BJ (cell line): ENCODE measurements around the gene SRGAP3. TPM values are rescaled to one million over a fixed set of nuclear protein-coding genes. Genes with fewer than 3 reads are reported as not detected.
A peak's percentile ranks its signal among the peaks of the same experiment; 100 is the strongest.

Experiments
- CTCF ChIA-PET: fragments of 350-600 bp; formaldehyde crosslinking; extraction: SDS; loops from one replicate; lab custom pipeline; 2021; ENCODE audit warnings: antibody characterized with exemption, inconsistent platforms; lab: Yijun Ruan, JAX
- POLR2A ChIA-PET: fragments of 300-600 bp; sonication (Branson Sonifier 250); formaldehyde crosslinking; extraction: SDS; loops from one replicate; lab custom pipeline; 2021; ENCODE audit warnings: antibody characterized with exemption; lab: Charles Lee
- DNase-seq: peaks from one replicate; pipeline ENCODE4 v3.0.0-alpha.2; 2011; ENCODE audit warnings: low read depth
- H3K27me3 ChIP-seq: 2 replicates; pipeline ENCODE4 v1.6.0; 2011; ENCODE audit warnings: low read length; ENCODE audit not compliant: control insufficient read depth, insufficient read depth
- H3K36me3 ChIP-seq: 2 replicates; pipeline ENCODE4 v1.5.1; 2011; ENCODE audit warnings: low read length; ENCODE audit not compliant: control insufficient read depth, insufficient read depth
- H3K4me3 ChIP-seq: 2 replicates; pipeline ENCODE4 v1.5.1; 2011; ENCODE audit warnings: low read depth, mild to moderate bottlenecking, control low read depth, low read length
- polyA plus RNA-seq: library from polyadenylated mRNA; depleted of rRNA; stranded (reverse); fragments of >200 nt; gene quantifications from 2 replicates; pipeline ENCODE4 v1.2.3, GENCODE V29; 2011
- TF ChIP-seq, protein P1 (sequence below): IDR thresholded peaks from 2 replicates; pipeline ENCODE4 v1.5.1; 2011; ENCODE audit warnings: low read depth, mild to moderate bottlenecking, control low read depth, inconsistent platforms, low read length, moderate library complexity; ENCODE audit not compliant: insufficient read depth

SRGAP3 gene
- polyA plus RNA-seq, 1 experiment, result 0.75 TPM

DNA sequence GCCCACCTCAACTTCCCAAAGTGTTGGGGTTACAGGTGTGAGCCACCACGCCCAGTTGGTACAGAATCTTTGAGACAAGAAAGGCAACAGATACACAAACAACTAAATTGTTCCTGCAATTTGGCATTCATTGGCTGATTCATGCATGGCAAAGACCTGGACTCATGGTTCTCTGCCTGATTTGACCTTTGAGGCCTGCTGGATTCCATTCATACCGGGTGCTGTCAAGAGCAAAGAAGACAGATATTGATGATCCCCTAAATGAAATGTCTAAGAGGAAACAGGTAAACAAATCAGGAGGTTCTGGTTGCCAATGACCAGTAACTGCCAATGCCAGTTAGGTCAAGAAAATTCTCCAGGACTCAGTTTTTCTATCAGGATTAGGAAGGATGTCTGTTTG, 242.2 kb downstream of the SRGAP3 start:
- no peak for DNase-seq
- H3K36me3 ChIP-seq, result no peaks in the 10 kb centered on the region
- no peak overlapping the region for H3K4me3 ChIP-seq
- ChIA-PET POLR2A (no interaction called here), CTCF (interaction anchor here (0.6 kb wide), 1 partner anchor 38 kb away, joined by 3 read pairs; no protein-coding TSS in a partner anchor)
- H3K27me3 ChIP-seq, result no peaks in the 10 kb centered on the region
- TF ChIP-seq, protein P1, sequence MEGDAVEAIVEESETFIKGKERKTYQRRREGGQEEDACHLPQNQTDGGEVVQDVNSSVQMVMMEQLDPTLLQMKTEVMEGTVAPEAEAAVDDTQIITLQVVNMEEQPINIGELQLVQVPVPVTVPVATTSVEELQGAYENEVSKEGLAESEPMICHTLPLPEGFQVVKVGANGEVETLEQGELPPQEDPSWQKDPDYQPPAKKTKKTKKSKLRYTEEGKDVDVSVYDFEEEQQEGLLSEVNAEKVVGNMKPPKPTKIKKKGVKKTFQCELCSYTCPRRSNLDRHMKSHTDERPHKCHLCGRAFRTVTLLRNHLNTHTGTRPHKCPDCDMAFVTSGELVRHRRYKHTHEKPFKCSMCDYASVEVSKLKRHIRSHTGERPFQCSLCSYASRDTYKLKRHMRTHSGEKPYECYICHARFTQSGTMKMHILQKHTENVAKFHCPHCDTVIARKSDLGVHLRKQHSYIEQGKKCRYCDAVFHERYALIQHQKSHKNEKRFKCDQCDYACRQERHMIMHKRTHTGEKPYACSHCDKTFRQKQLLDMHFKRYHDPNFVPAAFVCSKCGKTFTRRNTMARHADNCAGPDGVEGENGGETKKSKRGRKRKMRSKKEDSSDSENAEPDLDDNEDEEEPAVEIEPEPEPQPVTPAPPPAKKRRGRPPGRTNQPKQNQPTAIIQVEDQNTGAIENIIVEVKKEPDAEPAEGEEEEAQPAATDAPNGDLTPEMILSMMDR, result no peak

DNA sequence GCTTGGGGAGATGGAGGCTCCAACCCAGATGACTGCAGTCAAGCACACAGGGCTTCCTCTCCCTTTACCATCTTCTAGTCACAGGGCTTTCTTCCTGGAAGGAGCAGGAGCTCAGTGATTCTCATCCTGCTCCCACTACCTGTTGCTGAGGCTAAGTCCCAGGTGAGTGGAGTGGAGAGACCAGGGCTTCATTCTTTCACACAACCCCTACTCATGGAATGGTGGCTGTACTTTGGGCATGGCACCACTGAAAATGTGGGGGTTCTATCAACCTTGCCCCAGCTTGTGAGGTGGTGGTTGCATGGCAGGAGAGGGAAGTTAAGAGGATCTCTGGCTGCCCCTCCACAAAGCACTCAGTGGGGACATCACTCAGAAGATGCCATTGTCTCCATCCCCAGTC, 249.4 kb downstream of the SRGAP3 start:
- H3K36me3 ChIP-seq, result no peaks in the 10 kb centered on the region
- ChIA-PET CTCF (interaction anchor here (0.7 to 5.8 kb wide), 5 partner anchors 12 to 247 kb away, joined by 3 to 39 read pairs (median 4); no protein-coding TSS in a partner anchor), POLR2A (no interaction called here)
- no peak overlapping the region for H3K4me3 ChIP-seq
- DNase-seq, result no peak
- TF ChIP-seq, protein P1, result no peak
- H3K27me3 ChIP-seq, result peaks cover 8% of the 10 kb centered on the region

GRCh38 chr3:8997151-8997550, 252.3 kb downstream of the SRGAP3 start:
- Histone ChIP-seq H3K36me3 (no peaks in the 10 kb centered on the region), H3K27me3 (peaks cover 8% of the 10 kb centered on the region), H3K4me3 (no peak overlapping the region)
- ChIA-PET CTCF (interaction anchor here (0.8 to 5.8 kb wide), 7 partner anchors 9 to 305 kb away, joined by 3 to 39 read pairs (median 6); no protein-coding TSS in a partner anchor), POLR2A (no interaction called here)
- TF ChIP-seq, protein P1, result no peak
- no peak for DNase-seq

DNA sequence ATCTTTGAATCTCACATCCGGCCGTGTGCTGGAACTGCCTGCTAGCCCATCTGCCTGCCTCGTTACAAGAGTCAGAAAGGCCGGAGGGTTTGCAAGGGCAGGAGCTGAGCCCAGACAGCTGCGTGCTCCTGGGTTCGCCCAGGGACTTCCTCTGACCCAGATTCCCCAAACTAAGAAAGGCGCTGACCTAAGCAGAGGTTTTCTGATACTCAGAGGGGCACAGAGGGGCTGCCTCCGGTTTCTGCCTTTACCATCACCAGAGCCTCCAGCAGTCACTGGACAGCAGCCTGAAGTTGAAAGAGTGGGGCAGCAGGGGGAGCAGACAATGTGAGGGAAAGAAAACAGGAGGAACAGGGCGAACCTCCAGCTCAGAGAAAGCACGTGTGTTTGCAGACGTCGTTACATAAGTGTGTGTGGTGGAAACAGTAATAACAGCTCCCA, 252.7 kb downstream of the SRGAP3 start:
- ChIA-PET CTCF (interaction anchor here (0.8 to 5.8 kb wide), 8 partner anchors 9 to 306 kb away, joined by 3 to 39 read pairs (median 5); no protein-coding TSS in a partner anchor), POLR2A (no interaction called here)
- Histone ChIP-seq H3K36me3 (no peaks in the 10 kb centered on the region), H3K27me3 (peaks cover 8% of the 10 kb centered on the region), H3K4me3 (no peak overlapping the region)
- DNase-seq, result peak; percentile 16
- TF ChIP-seq, protein P1, result peak; percentile 48

- TF ChIP-seq, protein P1, result no peak
- DNase-seq, result no peak
- no peak overlapping the region for H3K4me3 ChIP-seq
- peaks cover 10% of the 10 kb centered on the region for H3K27me3 ChIP-seq
- H3K36me3 ChIP-seq, result no peaks in the 10 kb centered on the region
- POLR2A ChIA-PET, result no interaction called here
- CTCF ChIA-PET, result interaction anchor here (0.9 to 5.8 kb wide), 8 partner anchors 9 to 306 kb away, joined by 3 to 39 read pairs (median 5); partner anchors contain the start of gene OXTR
Measured at GRCh38 chr3:8996216-8996615, 253.2 kb downstream of the SRGAP3 start.
